Glutamatergic neuron (in vitro differentiated cells): Measurements from ENCODE around the gene MAP1LC3A. TPM values are rescaled to one million over a fixed set of nuclear protein-coding genes. Genes with fewer than 3 reads are reported as not detected.

ENCODE experiments used
- DNase-seq: peaks from one replicate; pipeline ENCODE4 v3.0.0; 2022
- H3K27ac Mint-ChIP-seq: one replicate; pipeline ENCODE4 v1.8.0; 2020; ENCODE audit warnings: mild to moderate bottlenecking, mixed read lengths, inconsistent platforms; ENCODE audit not compliant: unreplicated experiment
- H3K27me3 Mint-ChIP-seq: one replicate; pipeline ENCODE4 v1.8.0; 2020; ENCODE audit warnings: mild to moderate bottlenecking, moderate library complexity, mixed read lengths, inconsistent platforms; ENCODE audit not compliant: unreplicated experiment
- H3K36me3 Mint-ChIP-seq: one replicate; pipeline ENCODE4 v1.8.0; 2020; ENCODE audit warnings: mild to moderate bottlenecking, mixed read lengths, inconsistent platforms; ENCODE audit not compliant: unreplicated experiment
- H3K4me1 Mint-ChIP-seq: one replicate; pipeline ENCODE4 v1.8.0; 2020; ENCODE audit warnings: mild to moderate bottlenecking, low read depth, mixed read lengths, inconsistent platforms; ENCODE audit not compliant: unreplicated experiment
- H3K4me3 Mint-ChIP-seq: one replicate; pipeline ENCODE4 v1.8.0; 2020; ENCODE audit warnings: mild to moderate bottlenecking, mixed read lengths, inconsistent platforms; ENCODE audit not compliant: unreplicated experiment
- H3K9me3 Mint-ChIP-seq: one replicate; pipeline ENCODE4 v1.8.0; 2020; ENCODE audit warnings: mild to moderate bottlenecking, moderate library complexity, mixed read lengths, inconsistent platforms; ENCODE audit not compliant: unreplicated experiment
- CTCF ChIP-seq: fragments of 200-600 bp; sonication (generic); IDR thresholded peaks from one replicate; pipeline ENCODE4 v1.5.0; 2021; ENCODE audit not compliant: partially characterized antibody, unreplicated experiment
- total RNA-seq: library from RNA; stranded (reverse); fragmentation: NEBNext Ultra II Directional; extraction: Animal tissue kit (Norgen Biotek cat#: 25700); gene quantifications from one replicate; pipeline ENCODE4 v1.2.1, GENCODE V29; 2021; ENCODE audit not compliant: unreplicated experiment

Gene MAP1LC3A
- total RNA-seq, 1 donor from 2014 or later = 143 TPM

- TF ChIP-seq CTCF = no peak
- Mint-ChIP-seq H3K9me3 (no peaks in the 10 kb centered on the region), H3K4me1 (peaks cover 12% of the 10 kb centered on the region), H3K4me3 (no peak overlapping the region), H3K36me3 (no peaks in the 10 kb centered on the region), H3K27me3 (peaks cover 5% of the 10 kb centered on the region), H3K27ac (peak overlapping the region; percentile 68)
- no peak for DNase-seq
Measured at GRCh38 chr20:34525709-34526416, 32.7 kb upstream of the MAP1LC3A start.

GRCh38 chr20:34526466-34526865, 32.1 kb upstream of the MAP1LC3A start:
- no peak for TF ChIP-seq CTCF
- no peak for DNase-seq
- H3K27ac Mint-ChIP-seq = no peak overlapping the region
- no peaks in the 10 kb centered on the region for H3K36me3 Mint-ChIP-seq
- H3K4me3 Mint-ChIP-seq = no peak overlapping the region
- H3K9me3 Mint-ChIP-seq = no peaks in the 10 kb centered on the region
- H3K27me3 Mint-ChIP-seq = peaks cover 5% of the 10 kb centered on the region
- peaks cover 18% of the 10 kb centered on the region for H3K4me1 Mint-ChIP-seq

GRCh38 chr20:34527016-34527415, 31.5 kb upstream of the MAP1LC3A start:
- no peaks in the 10 kb centered on the region for H3K36me3 Mint-ChIP-seq
- no peaks in the 10 kb centered on the region for H3K9me3 Mint-ChIP-seq
- H3K27ac Mint-ChIP-seq = no peak overlapping the region
- DNase-seq = no peak
- TF ChIP-seq CTCF = no peak
- H3K4me3 Mint-ChIP-seq = no peak overlapping the region
- peaks cover 4% of the 10 kb centered on the region for H3K27me3 Mint-ChIP-seq
- H3K4me1 Mint-ChIP-seq = peaks cover 21% of the 10 kb centered on the region

- Mint-ChIP-seq H3K27me3 (peaks cover 2% of the 10 kb centered on the region), H3K4me1 (peaks cover 13% of the 10 kb centered on the region), H3K9me3 (no peaks in the 10 kb centered on the region), H3K4me3 (no peak overlapping the region), H3K27ac (no peak overlapping the region), H3K36me3 (no peaks in the 10 kb centered on the region)
- TF ChIP-seq CTCF = no peak
- DNase-seq = no peak
Measured at GRCh38 chr20:34528921-34529297, 29.6 kb upstream of the MAP1LC3A start.

GRCh38 chr20:34529742-34530141, 28.8 kb upstream of the MAP1LC3A start:
- no peak for TF ChIP-seq CTCF
- no peaks in the 10 kb centered on the region for H3K36me3 Mint-ChIP-seq
- H3K27me3 Mint-ChIP-seq = peaks cover 4% of the 10 kb centered on the region
- no peak overlapping the region for H3K4me3 Mint-ChIP-seq
- H3K4me1 Mint-ChIP-seq = peaks cover 13% of the 10 kb centered on the region
- DNase-seq = no peak
- no peak overlapping the region for H3K27ac Mint-ChIP-seq
- peaks cover 1% of the 10 kb centered on the region for H3K9me3 Mint-ChIP-seq
